Measurements from ENCODE around the gene PTCHD1. TPM values are rescaled to one million over a fixed set of nuclear protein-coding genes. Genes with fewer than 3 reads are reported as not detected.

Gene PTCHD1
- total RNA-seq, 4 donors from 2014 or later: 7.8 to 24.8 (median 9.6) TPM

DNA sequence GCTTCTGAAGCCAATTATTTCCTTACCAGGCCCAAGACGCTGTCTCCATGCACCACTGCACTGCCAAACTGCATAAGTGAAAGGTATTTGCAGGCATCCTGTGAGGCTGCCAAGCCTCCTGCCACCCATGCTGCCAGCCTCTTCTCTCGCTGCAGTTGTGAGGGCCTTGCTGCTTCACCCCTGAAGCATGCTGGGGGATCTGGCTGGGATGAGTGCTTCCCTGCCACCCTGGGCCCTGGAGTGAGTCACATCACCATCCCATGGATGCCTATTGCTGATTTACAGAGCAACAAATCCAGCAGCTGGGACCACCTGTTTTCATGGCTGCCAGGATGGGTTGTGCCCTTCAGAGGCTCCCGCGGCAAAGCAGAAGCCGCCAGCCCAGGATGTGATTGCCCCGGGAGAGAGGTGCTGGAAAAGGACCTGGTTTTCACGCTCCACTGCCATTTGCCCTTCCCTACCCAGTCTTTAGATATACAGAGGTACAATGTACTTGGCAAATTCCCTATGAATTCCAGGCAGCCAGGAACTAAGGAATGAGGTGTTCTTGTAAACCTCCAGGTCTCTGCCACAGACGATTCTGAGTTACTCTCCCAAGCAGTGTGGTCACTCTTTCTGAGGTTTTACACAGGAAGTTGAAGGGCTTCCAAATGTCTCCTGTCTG lies 41.5 kb upstream of the PTCHD1 start:
- TF ChIP-seq POLR2AphosphoS5 (IDR thresholded peaks at IDR 0.05): peak; percentile 13
- TF ChIP-seq, protein P1, sequence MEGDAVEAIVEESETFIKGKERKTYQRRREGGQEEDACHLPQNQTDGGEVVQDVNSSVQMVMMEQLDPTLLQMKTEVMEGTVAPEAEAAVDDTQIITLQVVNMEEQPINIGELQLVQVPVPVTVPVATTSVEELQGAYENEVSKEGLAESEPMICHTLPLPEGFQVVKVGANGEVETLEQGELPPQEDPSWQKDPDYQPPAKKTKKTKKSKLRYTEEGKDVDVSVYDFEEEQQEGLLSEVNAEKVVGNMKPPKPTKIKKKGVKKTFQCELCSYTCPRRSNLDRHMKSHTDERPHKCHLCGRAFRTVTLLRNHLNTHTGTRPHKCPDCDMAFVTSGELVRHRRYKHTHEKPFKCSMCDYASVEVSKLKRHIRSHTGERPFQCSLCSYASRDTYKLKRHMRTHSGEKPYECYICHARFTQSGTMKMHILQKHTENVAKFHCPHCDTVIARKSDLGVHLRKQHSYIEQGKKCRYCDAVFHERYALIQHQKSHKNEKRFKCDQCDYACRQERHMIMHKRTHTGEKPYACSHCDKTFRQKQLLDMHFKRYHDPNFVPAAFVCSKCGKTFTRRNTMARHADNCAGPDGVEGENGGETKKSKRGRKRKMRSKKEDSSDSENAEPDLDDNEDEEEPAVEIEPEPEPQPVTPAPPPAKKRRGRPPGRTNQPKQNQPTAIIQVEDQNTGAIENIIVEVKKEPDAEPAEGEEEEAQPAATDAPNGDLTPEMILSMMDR (IDR thresholded peaks at IDR 0.05): no peak
- Histone ChIP-seq H3K4me3 (no peak overlapping the region), H3K9me3 (no peaks in the 10 kb centered on the region), H3K36me3 (no peaks in the 10 kb centered on the region), H3K4me1 (no peaks in the 10 kb centered on the region), H3K27ac (peak overlapping the region in 1 of 4 donors; percentile 19), H3K27me3 (no peaks in the 10 kb centered on the region)
- no peak for ATAC-seq
- WGBS, 2 donors (ENCODE audit: low coverage in 1 of 2): 65% methylated on average over 2 of the region's 8 CpGs; no CpG with 5 or more reads in 1 of the 2 donors

DNA sequence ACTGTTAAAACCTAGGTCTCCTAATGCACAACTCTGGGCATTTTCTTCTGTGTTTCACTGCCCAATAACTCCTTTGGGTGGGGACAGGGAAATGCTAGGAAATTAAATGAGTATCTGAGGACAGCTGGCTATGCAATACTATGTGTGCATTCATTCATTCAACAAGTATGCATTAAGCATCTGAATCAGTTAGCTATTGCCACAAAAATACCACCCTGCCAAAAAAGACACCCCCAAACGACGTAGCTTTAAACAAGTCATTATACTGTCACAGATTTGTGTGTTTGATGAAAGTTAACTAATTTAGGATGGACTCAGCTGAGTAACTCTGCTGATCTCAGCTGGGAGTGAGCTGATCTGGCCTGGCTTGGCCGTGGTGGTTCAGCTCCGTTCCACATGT lies 29.8 kb upstream of the PTCHD1 start:
- H3K27ac ChIP-seq: no peak overlapping the region
- no peak for ATAC-seq
- no peak for TF ChIP-seq EP300 (IDR thresholded peaks at IDR 0.05)
- TF ChIP-seq, protein P1 (IDR thresholded peaks at IDR 0.05): no peak
- no peak for TF ChIP-seq POLR2AphosphoS5 (IDR thresholded peaks at IDR 0.05)
- TF ChIP-seq POLR2A (IDR thresholded peaks at IDR 0.05): no peak
- 60 to 73% methylated on average over 1 to 2 of the region's 4 CpGs for WGBS, 2 donors (ENCODE audit: low coverage in 1 of 2)
- H3K4me1 ChIP-seq: no peaks in the 10 kb centered on the region
- H3K36me3 ChIP-seq: no peaks in the 10 kb centered on the region
- no peak overlapping the region for H3K4me3 ChIP-seq
- H3K27me3 ChIP-seq: no peaks in the 10 kb centered on the region
- no peaks in the 10 kb centered on the region for H3K9me3 ChIP-seq

DNA sequence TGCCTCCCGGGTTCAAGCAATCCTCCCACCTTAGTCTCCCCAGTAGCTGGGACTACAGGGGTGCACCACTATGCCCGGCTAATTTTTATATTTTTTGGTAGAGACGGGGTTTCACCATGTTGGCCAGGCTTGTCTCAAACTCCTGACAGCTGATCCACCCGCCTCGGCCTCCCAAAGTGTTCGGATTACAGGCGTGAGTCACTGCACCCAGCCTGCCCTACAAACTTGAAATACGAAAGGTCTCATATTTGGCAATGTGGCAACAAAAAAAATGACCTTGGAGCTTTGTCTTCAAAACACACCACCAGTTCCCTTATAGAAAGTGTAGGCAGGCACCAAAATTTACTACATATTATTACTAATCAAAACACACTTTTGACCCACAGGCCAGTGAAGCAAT lies 22.9 kb upstream of the PTCHD1 start:
- ATAC-seq: no peak
- WGBS, 2 donors (ENCODE audit: low coverage in 1 of 2): 93 to 100% methylated on average over 4 to 5 of the region's 8 CpGs
- TF ChIP-seq EP300 (IDR thresholded peaks at IDR 0.05): no peak
- no peak for TF ChIP-seq POLR2A (IDR thresholded peaks at IDR 0.05)
- TF ChIP-seq POLR2AphosphoS5 (IDR thresholded peaks at IDR 0.05): no peak
- TF ChIP-seq, protein P1 (IDR thresholded peaks at IDR 0.05): no peak
- no peak overlapping the region for H3K27ac ChIP-seq
- no peak overlapping the region for H3K4me3 ChIP-seq
- H3K9me3 ChIP-seq: no peaks in the 10 kb centered on the region
- H3K27me3 ChIP-seq: no peaks in the 10 kb centered on the region
- no peaks in the 10 kb centered on the region for H3K36me3 ChIP-seq
- H3K4me1 ChIP-seq: no peaks in the 10 kb centered on the region

DNA sequence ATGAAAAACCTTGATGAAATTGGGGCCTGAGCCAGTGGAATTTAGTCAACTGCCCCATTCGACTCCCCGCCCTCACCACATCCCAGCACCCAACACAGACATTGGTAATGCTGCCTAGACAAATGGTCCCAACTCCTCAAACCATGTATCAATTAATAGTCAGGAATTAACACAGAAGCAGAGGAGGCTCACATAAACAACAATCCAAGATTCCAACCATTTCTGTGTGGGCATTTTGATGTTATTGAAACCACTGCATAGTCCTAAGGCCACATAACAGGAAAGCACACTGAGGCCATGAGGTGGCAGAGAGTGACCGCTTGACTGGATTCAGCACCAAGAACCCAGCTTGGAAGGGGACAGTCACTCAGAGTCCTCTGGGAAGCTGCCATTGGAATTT lies 22.5 kb upstream of the PTCHD1 start:
- WGBS, 2 donors (ENCODE audit: low coverage in 1 of 2): 100% methylated on average over 2 of the region's 3 CpGs; no CpG with 5 or more reads in 1 of the 2 donors
- Histone ChIP-seq H3K9me3 (no peaks in the 10 kb centered on the region), H3K4me3 (no peak overlapping the region), H3K4me1 (no peaks in the 10 kb centered on the region), H3K36me3 (no peaks in the 10 kb centered on the region), H3K27me3 (no peaks in the 10 kb centered on the region), H3K27ac (no peak overlapping the region)
- ATAC-seq: no peak
- TF ChIP-seq, protein P1 (IDR thresholded peaks at IDR 0.05): no peak
- TF ChIP-seq POLR2A (IDR thresholded peaks at IDR 0.05) (no peak), EP300 (IDR thresholded peaks at IDR 0.05) (no peak), POLR2AphosphoS5 (IDR thresholded peaks at IDR 0.05) (no peak)

Data from gastroesophageal sphincter (tissue), 4 donors.